ENCODE results near the gene CRB2. TPM values are rescaled to one million over a fixed set of nuclear protein-coding genes. Genes with fewer than 3 reads are reported as not detected.

Gene CRB2
- total RNA-seq, 1 experiment from 2014 or later: 3.6 TPM

GRCh38 chr9:123411636-123412035 lies 55.6 kb downstream of the CRB2 start:
- H4K8ac ChIP-seq (replicated peaks; ENCODE audit: insufficient read length, low read depth, low read length): no peak overlapping the region
- H2BK120ac ChIP-seq (ENCODE audit: low read depth, low read length, poor library complexity, severe bottlenecking): no peak overlapping the region
- no peak overlapping the region for H3K4me2 ChIP-seq (ENCODE audit: insufficient read depth, insufficient read length, low read length)
- H2AK5ac ChIP-seq (ENCODE audit: insufficient read length, low read length): no peak overlapping the region
- H3K27me3 ChIP-seq (ENCODE audit: insufficient read depth, low read length): no peaks in the 10 kb centered on the region
- Mint-ChIP-seq H3K9me3 (no peaks in the 10 kb centered on the region; a peak in 1 of 5 replicates), H3K36me3 (ENCODE audit: insufficient read depth in 1 of 3, low read depth in 3 of 3) (no peaks in the 10 kb centered on the region; a peak in 3 of 7 replicates), H3K27ac (0 out of 7 replicates have a peak overlapping the region, but pooled peaks of 1 of the 3 experiments have one; percentile 80), H3K27me3 (ENCODE audit: low read depth) (no peaks in the 10 kb centered on the region; the same call in 1 of the 2 replicates), H3K4me3 (no peak overlapping the region), H3K4me1 (peaks cover 24 to 40% of the 10 kb centered on the region in 2 experiments)
- no peak overlapping the region for H2BK20ac ChIP-seq (ENCODE audit: low read depth, low read length, poor library complexity, severe bottlenecking)
- no peaks in the 10 kb centered on the region for H3K9me3 ChIP-seq (ENCODE audit: control insufficient read depth, low read depth, low read length)
- no peak overlapping the region for H3K4ac ChIP-seq (ENCODE audit: low read depth, low read length)
- no peaks in the 10 kb centered on the region for H3K79me2 ChIP-seq (ENCODE audit: insufficient read depth, low read length)
- H3K56ac ChIP-seq (ENCODE audit: insufficient read length, low read depth, low read length): no peak overlapping the region
- H3K23ac ChIP-seq (ENCODE audit: insufficient read length, low read depth, low read length): no peak overlapping the region
- H2BK5ac ChIP-seq (ENCODE audit: insufficient read length, low read length): no peak overlapping the region
- H3K18ac ChIP-seq (ENCODE audit: insufficient read length, low read depth, low read length): no peak overlapping the region
- H2AFZ ChIP-seq (ENCODE audit: low read length): no peak overlapping the region
- H3K14ac ChIP-seq (ENCODE audit: insufficient read depth, low read length): no peak overlapping the region
- H3T11ph ChIP-seq (ENCODE audit: low read length): no peak overlapping the region
- no peaks in the 10 kb centered on the region for H3K79me1 ChIP-seq (ENCODE audit: insufficient read depth, low read depth, low read length, poor library complexity, severe bottlenecking)
- no peak for TF ChIP-seq CTCF (conservative IDR thresholded peaks at IDR 0.05)
- no peaks in the 10 kb centered on the region for H4K20me1 ChIP-seq (ENCODE audit: control insufficient read depth, insufficient read depth, insufficient read length)
- H3K23me2 ChIP-seq (ENCODE audit: insufficient read length, low read depth, low read length, poor library complexity, severe bottlenecking): no peaks in the 10 kb centered on the region
- no peak overlapping the region for H4K5ac ChIP-seq (ENCODE audit: insufficient read length, low read depth, low read length)
- DNase-seq: no peak
- no peak overlapping the region for H3K27ac ChIP-seq (ENCODE audit: insufficient read length, low read depth, low read length)
- no peak overlapping the region for H2BK15ac ChIP-seq (ENCODE audit: low read depth, low read length)
- H3K4me1 ChIP-seq (ENCODE audit: insufficient read depth, low read length): peaks cover 4% of the 10 kb centered on the region; the same call in 1 of the 2 replicates
- WGBS (ENCODE audit: extremely low coverage, insufficient read length, low lambda C conversion rate): no CpG with 5 or more reads among the region's 11 CpGs
- H4K91ac ChIP-seq (ENCODE audit: insufficient read length, low read depth, low read length): no peak overlapping the region
- no peak overlapping the region for H3K9ac ChIP-seq (ENCODE audit: extremely low read depth, insufficient read length, low read length)
- no peak overlapping the region for H2BK12ac ChIP-seq (ENCODE audit: insufficient read length, low read depth, low read length)

All from H9 (cell line).